Activated T-cell treated with anti-CD3 and anti-CD28 coated beads, Interleukin-2, amount 50 U/mL, for 72 hours (primary cell): Measurements from ENCODE around the gene RAPGEF5. TPM values are rescaled to one million over a fixed set of nuclear protein-coding genes. Genes with fewer than 3 reads are reported as not detected.

Experiments
- ATAC-seq, 2 donors: fragments of 150-1000 bp; cut with Tn5 transposase; replicated peaks in 1 of 2; 2 replicates each; pipeline ENCODE4 v1.10.0; 2021; ENCODE audit warnings: moderate library complexity in 2 of 2, mild to moderate bottlenecking in 1 of 2
- DNase-seq, 2 donors: peaks; one replicate each; pipeline ENCODE4 v3.0.0; 2021 to 2022; ENCODE audit warnings: mixed read lengths in 1 of 2
- H3K27ac Mint-ChIP-seq: one replicate; pipeline ENCODE4 v1.8.0; 2022; ENCODE audit warnings: mild to moderate bottlenecking, moderate library complexity, mixed read lengths
- H3K27me3 Mint-ChIP-seq: one replicate; pipeline ENCODE4 v1.8.0; 2022; ENCODE audit warnings: low read depth, mixed read lengths
- H3K36me3 Mint-ChIP-seq, 2 donors: one replicate each; pipeline ENCODE4 v1.8.0; 2022; ENCODE audit warnings: mixed read lengths in 2 of 2, mild to moderate bottlenecking in 1 of 2; ENCODE audit not compliant: insufficient read depth in 2 of 2
- H3K4me1 Mint-ChIP-seq: one replicate; pipeline ENCODE4 v1.8.0; 2022; ENCODE audit warnings: low read depth, mixed read lengths
- H3K4me3 Mint-ChIP-seq, 2 donors: one replicate each; pipeline ENCODE4 v1.8.0; 2022; ENCODE audit warnings: mild to moderate bottlenecking in 2 of 2, mixed read lengths in 2 of 2, moderate library complexity in 2 of 2
- H3K9me3 Mint-ChIP-seq, 2 donors: one replicate each; pipeline ENCODE4 v1.8.0; 2022; ENCODE audit warnings: mixed read lengths in 2 of 2
- total RNA-seq, 2 donors: library from RNA; stranded (reverse); gene quantifications; one replicate each; pipeline ENCODE4 v1.2.3, GENCODE V29; 2022

RAPGEF5 gene
- total RNA-seq, 2 donors from 2014 or later: 0.46 to 0.72 TPM

DNA sequence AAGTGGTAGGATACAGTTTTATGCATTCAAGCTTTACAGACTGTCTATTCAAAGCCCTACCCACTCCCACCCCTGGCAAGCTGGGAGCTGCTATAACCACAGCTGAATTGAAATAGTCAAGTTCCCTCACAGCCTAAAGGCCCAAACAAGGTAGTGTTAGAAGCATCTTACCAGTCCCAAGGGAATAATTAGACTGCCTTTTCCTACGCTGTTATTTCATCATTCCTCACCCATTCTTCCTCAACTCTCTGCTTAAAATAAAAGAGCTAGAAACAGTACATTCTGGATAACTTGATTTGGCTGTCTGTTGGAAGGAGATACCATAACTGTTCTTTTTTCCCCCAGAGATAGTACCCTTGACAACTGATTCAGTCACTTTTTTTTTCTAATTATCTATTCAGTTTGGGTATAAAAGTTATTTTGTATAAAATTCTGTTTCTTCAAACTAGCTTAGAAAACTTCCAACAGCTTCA, 54.0 kb downstream of the RAPGEF5 start:
- Mint-ChIP-seq H3K4me1 (no peaks in the 10 kb centered on the region), H3K27ac (no peak overlapping the region), H3K36me3 (peaks cover 0 to 1% of the 10 kb centered on the region in 2 donors), H3K9me3 (peaks cover 2 to 5% of the 10 kb centered on the region in 2 donors), H3K27me3 (peaks cover 20% of the 10 kb centered on the region), H3K4me3 (no peak overlapping the region)
- ATAC-seq (no peak), DNase-seq (no peak)

DNA sequence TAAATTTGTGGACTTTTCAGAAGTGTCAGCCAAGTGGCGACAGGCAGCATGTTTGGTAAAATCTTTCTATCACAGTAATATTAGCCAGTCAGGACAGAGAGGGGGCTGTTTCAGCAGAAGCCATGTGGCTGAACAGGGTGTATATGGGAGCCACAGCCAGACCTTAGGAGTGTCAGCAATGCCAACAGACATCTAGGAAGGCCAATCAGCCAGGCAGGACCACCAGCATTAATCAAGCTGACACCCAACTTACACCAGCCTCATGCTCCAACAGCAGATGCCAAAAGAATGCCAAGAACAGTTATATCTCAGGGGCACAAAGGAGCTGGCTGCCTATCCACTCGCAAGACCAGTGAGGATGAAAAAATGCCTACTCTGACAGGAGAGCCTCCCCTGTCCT, 54.8 kb downstream of the RAPGEF5 start:
- no peak overlapping the region for H3K4me3 Mint-ChIP-seq
- DNase-seq (no peak), ATAC-seq (no peak)
- peaks cover 17% of the 10 kb centered on the region for H3K27me3 Mint-ChIP-seq
- H3K36me3 Mint-ChIP-seq: peaks cover 0 to 1% of the 10 kb centered on the region in 2 donors
- H3K9me3 Mint-ChIP-seq: peaks cover 2 to 5% of the 10 kb centered on the region in 2 donors
- H3K4me1 Mint-ChIP-seq: no peaks in the 10 kb centered on the region
- no peak overlapping the region for H3K27ac Mint-ChIP-seq

DNA sequence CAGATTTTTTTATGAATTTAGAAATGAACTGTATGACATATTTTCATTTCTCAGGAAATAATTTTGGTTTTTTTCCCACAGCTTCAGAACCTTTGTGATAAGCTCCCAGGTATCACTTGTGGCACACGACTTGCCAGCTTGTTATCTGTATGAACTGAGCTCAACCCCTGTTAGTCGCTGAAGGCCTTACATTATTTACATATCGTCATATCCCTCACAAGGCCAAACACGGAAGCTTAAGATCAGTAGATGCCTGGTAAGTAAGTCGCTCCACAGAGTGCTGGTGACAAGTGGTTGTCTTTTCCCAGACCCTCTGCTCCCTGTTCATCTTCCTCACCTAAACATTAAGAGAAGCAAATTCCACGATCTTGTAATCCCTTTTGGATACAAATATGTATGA, 55.2 kb downstream of the RAPGEF5 start:
- peaks cover 13% of the 10 kb centered on the region for H3K27me3 Mint-ChIP-seq
- no peak overlapping the region for H3K4me3 Mint-ChIP-seq
- H3K36me3 Mint-ChIP-seq: peaks cover 0 to 1% of the 10 kb centered on the region in 2 donors
- ATAC-seq (no peak), DNase-seq (no peak)
- H3K27ac Mint-ChIP-seq: no peak overlapping the region
- no peaks in the 10 kb centered on the region for H3K4me1 Mint-ChIP-seq
- H3K9me3 Mint-ChIP-seq: peaks cover under 1 to 2% of the 10 kb centered on the region in 2 donors

DNA sequence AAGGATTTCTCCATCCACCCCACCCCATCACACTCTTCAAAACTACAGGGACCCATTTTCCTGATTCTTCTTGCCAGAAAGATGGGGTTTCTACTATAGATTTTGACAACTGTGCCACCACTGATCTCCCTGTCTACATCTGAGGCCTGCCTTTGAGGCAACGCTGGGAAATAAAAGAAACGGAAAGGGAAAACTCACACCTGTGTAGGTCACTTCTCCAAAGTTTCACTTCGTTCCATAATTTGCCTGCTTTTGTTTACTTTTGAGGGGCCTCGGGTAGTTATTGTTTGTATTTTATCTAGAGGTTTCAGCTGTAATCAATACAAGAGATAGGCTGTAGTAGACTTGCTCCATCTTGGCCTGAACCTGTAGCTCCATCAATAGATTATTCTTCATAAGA, 56.1 kb downstream of the RAPGEF5 start:
- Mint-ChIP-seq H3K4me1 (no peaks in the 10 kb centered on the region), H3K36me3 (peaks cover 0 to 1% of the 10 kb centered on the region in 2 donors), H3K27me3 (peaks cover 7% of the 10 kb centered on the region), H3K27ac (no peak overlapping the region), H3K4me3 (no peak overlapping the region), H3K9me3 (no peaks in the 10 kb centered on the region)
- DNase-seq (no peak), ATAC-seq (no peak)

DNA sequence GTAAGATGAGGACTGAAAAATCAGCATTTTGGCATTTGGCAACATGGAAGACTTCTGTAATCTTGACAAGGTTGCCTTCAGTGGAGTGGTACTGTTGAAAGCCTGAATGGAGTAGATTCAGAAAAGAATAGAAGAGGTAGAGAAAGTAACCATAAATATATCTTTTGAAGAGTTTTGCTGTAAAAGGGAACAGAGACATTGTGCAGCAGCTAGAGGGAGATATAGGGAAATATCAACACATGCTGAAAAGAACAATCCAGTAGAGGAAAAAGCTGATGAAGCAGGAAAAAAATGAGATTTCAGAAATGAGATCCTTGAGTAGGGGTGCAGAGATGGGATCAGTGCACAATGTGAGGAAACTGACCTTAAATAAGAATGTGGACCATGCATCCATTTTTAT, 60.0 kb downstream of the RAPGEF5 start:
- Mint-ChIP-seq H3K4me1 (peaks cover 4% of the 10 kb centered on the region), H3K36me3 (no peaks in the 10 kb centered on the region), H3K27ac (no peak overlapping the region), H3K27me3 (peaks cover 14% of the 10 kb centered on the region), H3K4me3 (no peak overlapping the region), H3K9me3 (no peaks in the 10 kb centered on the region)
- DNase-seq: no peak
- no peak for ATAC-seq

DNA sequence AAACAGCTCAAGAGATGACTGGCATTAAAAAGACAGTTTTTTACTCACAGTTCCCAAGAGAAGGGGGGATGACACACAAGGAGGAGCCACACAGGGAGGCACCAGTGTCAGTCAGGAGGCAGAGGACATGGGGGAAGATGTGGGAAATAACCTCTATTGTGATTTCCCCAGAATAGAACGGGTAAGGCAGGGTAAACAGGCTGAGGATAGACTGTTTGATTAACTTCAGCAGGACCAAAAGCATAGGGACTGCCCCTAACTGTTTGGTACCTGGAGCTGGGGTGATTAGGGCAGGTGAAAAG, 60.7 kb downstream of the RAPGEF5 start:
- H3K4me1 Mint-ChIP-seq: peaks cover 4% of the 10 kb centered on the region
- DNase-seq (no peak), ATAC-seq (peak in 1 of 2 donors; percentile 42)
- H3K9me3 Mint-ChIP-seq: no peaks in the 10 kb centered on the region
- no peak overlapping the region for H3K27ac Mint-ChIP-seq
- H3K36me3 Mint-ChIP-seq: no peaks in the 10 kb centered on the region
- peaks cover 14% of the 10 kb centered on the region for H3K27me3 Mint-ChIP-seq
- H3K4me3 Mint-ChIP-seq: no peak overlapping the region

DNA sequence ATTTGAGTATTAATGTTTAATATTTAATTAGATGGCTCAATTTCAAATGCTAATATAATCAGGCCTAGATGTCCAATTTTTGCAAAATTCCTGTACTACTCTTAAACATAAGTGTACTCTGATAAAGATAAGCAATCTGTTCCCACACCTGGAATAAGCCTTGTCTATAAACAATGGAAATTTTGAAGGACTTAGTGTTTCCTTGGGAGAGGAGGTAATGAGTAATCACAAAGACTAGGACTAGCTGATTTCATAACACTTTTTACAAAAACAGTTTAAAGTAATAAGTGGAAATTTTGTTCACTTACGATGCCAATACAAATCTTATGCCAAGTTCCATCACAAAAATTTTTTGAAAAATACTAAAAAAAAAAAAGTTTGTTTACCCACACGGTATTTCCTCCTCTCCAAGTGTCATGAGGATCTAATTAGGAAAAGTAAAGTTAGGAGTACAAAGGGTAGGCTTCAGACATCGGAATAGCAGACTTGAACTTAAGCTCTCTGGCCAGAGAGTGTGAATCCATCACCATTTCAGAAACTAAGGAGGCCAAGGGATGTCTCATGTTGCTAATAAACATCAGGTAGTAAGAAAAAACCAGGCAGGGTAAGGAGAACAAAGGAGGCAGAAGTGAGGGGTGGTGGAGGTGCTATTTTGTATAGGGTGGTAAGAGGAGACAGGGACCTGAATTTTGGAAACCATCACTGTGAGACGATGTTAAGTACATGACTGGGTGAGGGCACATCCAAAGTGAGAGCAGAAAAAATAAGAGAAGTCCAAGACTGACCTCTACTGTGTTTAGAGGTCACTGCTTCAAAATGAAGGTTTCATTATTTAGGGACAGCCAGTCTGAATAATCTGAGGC, 61.3 kb downstream of the RAPGEF5 start:
- no peak for DNase-seq
- H3K4me1 Mint-ChIP-seq: peaks cover 4% of the 10 kb centered on the region
- H3K4me3 Mint-ChIP-seq: no peak overlapping the region
- no peak overlapping the region for H3K27ac Mint-ChIP-seq
- no peaks in the 10 kb centered on the region for H3K36me3 Mint-ChIP-seq
- peaks cover 14% of the 10 kb centered on the region for H3K27me3 Mint-ChIP-seq
- ATAC-seq: peak in 1 of 2 donors; percentile 7
- no peaks in the 10 kb centered on the region for H3K9me3 Mint-ChIP-seq

DNA sequence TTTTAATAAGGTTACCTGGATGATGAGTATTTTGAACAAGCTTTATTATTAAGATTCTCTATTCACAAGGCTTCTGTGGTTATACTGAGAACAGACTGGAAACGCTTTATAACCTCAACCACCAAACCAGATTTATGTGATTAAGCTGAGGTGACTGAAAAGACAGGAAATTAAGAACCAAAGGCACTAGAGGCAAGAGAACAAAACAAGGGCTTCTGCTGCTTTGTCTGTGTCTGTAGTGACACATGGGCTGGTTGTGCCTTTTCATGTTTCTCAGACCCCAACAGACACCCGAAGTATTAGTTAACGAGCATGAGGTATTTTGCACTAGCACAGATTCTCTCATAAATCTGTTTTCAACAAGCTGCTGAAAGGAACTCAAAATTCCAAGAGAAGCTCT, 64.4 kb downstream of the RAPGEF5 start:
- Mint-ChIP-seq H3K4me1 (peaks cover 4% of the 10 kb centered on the region), H3K27me3 (peaks cover 13% of the 10 kb centered on the region), H3K36me3 (no peaks in the 10 kb centered on the region), H3K4me3 (no peak overlapping the region), H3K27ac (no peak overlapping the region), H3K9me3 (no peaks in the 10 kb centered on the region)
- DNase-seq (no peak), ATAC-seq (peak; percentile 40 to 42)

DNA sequence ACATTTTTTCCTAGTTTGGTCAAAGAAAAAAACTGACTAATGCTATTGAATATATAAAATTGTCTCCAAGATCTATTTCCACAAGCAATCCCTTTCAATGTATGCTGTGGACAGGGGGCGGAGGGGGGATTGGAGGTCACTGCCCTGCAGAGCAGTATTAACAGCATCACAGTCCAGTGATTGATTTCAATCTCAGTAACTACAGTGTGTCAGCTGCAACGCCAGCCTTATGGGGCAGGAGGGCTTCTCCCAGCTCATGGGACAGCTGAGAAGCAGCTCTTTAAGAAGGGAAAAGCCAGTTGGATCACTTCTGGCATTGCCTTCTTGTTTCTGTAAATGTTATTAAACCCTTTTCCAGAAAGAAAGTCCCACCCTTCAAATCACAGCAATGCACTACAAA, 65.0 kb downstream of the RAPGEF5 start:
- Mint-ChIP-seq H3K4me3 (no peak overlapping the region), H3K36me3 (no peaks in the 10 kb centered on the region), H3K27me3 (peaks cover 13% of the 10 kb centered on the region), H3K9me3 (no peaks in the 10 kb centered on the region), H3K27ac (no peak overlapping the region), H3K4me1 (peaks cover 4% of the 10 kb centered on the region)
- DNase-seq (no peak), ATAC-seq (no peak)

DNA sequence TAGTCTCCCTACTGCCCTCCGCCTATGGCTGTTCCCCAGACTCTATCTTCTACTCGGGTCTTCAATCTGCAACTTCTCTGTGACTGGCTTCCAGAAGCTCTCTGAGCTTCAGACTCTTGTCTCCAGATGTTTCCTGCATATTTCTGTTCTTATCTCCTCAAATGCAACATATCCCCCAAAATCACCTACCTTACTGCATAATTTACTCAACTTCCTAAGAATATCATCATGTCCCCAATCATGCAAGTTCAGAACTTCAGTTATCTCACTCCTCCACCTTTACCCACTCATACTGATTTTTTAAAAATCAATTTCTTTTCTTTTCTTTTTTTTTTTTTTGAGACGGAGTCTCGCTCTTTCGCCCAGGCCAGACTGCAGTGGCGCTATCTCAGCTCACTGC, 68.8 kb downstream of the RAPGEF5 start:
- Mint-ChIP-seq H3K4me1 (peaks cover 4% of the 10 kb centered on the region), H3K9me3 (no peaks in the 10 kb centered on the region), H3K27ac (no peak overlapping the region), H3K36me3 (no peaks in the 10 kb centered on the region), H3K27me3 (peaks cover 7% of the 10 kb centered on the region), H3K4me3 (no peak overlapping the region)
- ATAC-seq: no peak
- DNase-seq: no peak

DNA sequence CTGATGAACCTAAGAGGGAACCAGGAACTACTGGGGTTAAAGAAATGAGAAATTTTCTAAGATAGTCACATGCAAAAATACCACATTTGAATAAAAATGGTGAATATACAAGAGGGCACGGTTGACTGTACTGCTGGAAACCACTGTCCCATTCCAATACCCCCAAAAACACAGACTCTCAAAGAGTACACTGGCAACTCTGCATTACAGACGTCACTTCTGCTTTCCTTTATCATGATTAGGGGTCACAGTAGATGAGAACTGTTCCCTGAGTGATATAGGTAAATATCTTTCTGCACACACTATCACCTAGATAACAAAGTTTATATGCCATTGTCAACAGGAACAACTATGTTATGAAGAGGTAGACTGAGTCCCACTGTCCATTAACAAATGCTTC, 69.5 kb downstream of the RAPGEF5 start:
- no peaks in the 10 kb centered on the region for H3K36me3 Mint-ChIP-seq
- ATAC-seq: no peak
- no peak overlapping the region for H3K27ac Mint-ChIP-seq
- H3K9me3 Mint-ChIP-seq: no peaks in the 10 kb centered on the region
- DNase-seq: no peak
- no peak overlapping the region for H3K4me3 Mint-ChIP-seq
- H3K4me1 Mint-ChIP-seq: no peaks in the 10 kb centered on the region
- H3K27me3 Mint-ChIP-seq: peaks cover 6% of the 10 kb centered on the region

DNA sequence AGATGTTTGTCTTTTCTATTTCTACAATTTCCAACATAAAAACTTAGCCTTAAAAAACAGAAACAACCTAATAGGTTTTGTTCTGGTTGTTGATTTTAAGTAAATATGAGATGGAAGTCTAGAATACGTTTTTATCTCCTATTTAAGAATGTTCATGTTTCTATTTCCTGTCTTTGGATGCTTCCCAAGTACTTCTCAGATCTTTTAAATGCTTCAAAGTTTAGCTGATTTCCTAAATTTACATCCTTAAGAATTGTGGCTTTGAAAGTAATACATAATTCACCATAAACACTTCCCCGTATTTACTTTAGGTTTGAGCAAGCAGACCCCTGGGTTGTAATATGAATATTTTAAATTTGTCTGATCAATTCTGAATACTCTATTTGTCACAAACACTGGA, 70.5 kb downstream of the RAPGEF5 start:
- ATAC-seq (no peak), DNase-seq (no peak)
- Mint-ChIP-seq H3K4me3 (no peak overlapping the region), H3K27me3 (peaks cover 11% of the 10 kb centered on the region), H3K36me3 (no peaks in the 10 kb centered on the region), H3K27ac (no peak overlapping the region), H3K4me1 (no peaks in the 10 kb centered on the region), H3K9me3 (no peaks in the 10 kb centered on the region)

DNA sequence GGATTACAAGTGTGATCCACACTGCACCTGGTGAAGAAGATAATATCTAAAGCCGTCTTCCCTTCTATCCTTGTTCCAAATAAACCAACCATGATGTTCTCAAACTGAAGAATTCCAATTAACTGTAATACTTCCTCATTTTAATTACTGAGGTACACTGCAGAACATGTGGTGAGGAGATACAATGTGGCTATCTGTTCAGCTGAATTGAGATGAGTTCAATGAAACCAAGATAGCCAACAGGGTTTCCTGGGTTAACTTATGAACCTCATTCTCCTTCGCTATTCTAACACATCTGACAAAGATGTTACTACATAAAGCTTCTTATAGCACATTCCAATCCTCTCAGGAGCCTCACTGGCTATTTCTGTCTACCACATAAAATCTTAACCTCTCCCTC, 75.5 kb downstream of the RAPGEF5 start:
- Mint-ChIP-seq H3K27me3 (peaks cover 10% of the 10 kb centered on the region), H3K4me3 (no peak overlapping the region), H3K36me3 (no peaks in the 10 kb centered on the region), H3K9me3 (no peaks in the 10 kb centered on the region), H3K4me1 (no peaks in the 10 kb centered on the region), H3K27ac (no peak overlapping the region)
- ATAC-seq: no peak
- no peak for DNase-seq

DNA sequence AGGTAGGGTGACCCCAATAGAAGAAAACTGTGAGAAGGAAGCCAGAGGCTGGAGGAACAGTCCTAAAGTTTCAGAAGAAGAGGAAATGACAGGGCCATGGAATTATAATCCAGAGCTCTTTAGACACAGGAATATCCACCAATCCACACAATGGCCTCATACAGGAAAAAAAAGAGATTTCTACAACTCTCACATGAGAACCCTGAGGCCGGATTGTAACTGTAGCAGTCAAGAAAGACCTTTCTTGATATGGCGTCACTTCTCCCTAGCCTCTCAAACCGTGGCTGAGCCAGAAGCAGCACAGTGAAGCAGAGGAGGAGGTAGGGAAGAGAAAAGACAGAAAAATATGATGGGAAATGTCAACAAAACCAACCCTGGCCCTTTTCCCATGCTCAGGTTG, 76.9 kb downstream of the RAPGEF5 start:
- Mint-ChIP-seq H3K9me3 (no peaks in the 10 kb centered on the region), H3K4me1 (no peaks in the 10 kb centered on the region), H3K4me3 (no peak overlapping the region), H3K27me3 (peaks cover 10% of the 10 kb centered on the region), H3K36me3 (no peaks in the 10 kb centered on the region), H3K27ac (no peak overlapping the region)
- ATAC-seq: no peak
- DNase-seq: no peak
